Cardiac septum (tissue), 1 donor: ENCODE results near the gene KRT80. TPM values are rescaled to one million over a fixed set of nuclear protein-coding genes. Genes with fewer than 3 reads are reported as not detected.

ENCODE experiments used
- DNase-seq: peaks from one replicate; pipeline ENCODE4 v3.0.0-alpha.2; 2020; ENCODE audit warnings: low spot score
- intact Hi-C: fragments of 100-400 bp; cut with DNase I; formaldehyde crosslinking; loops from one replicate; pipeline ENCODE4 v1.14.0; 2022
- total RNA-seq: library from RNA; stranded (reverse); fragmentation: NEBNext Ultra II Directional; extraction: Animal tissue kit (Norgen Biotek cat#: 25700); gene quantifications from one replicate; pipeline ENCODE4 v1.2.1, GENCODE V29; 2021
- donor health status: DM: no; HTN: no; CAD: no.

KRT80 gene
- total RNA-seq, 1 donor from 2014 or later, result 1.2 TPM

- DNase-seq, result no peak
- intact Hi-C loops, result no loop called here
These were observed 6.3 kb downstream of the KRT80 start for GRCh38 chr12:52185400-52185967.

GRCh38 chr12:52184813-52185212, 7.0 kb downstream of the KRT80 start:
- no peak for DNase-seq
- intact Hi-C loops, result no loop called here

GRCh38 chr12:52183971-52184370, 7.8 kb downstream of the KRT80 start:
- no peak for DNase-seq
- intact Hi-C loops, result no loop called here

- intact Hi-C loops, result no loop called here
- DNase-seq, result no peak
These were observed 8.3 kb downstream of the KRT80 start for GRCh38 chr12:52183544-52183910.

- DNase-seq, result no peak
- intact Hi-C loops, result no loop called here
These were observed 8.8 kb downstream of the KRT80 start for GRCh38 chr12:52182898-52183543.

- intact Hi-C loops, result no loop called here
- no peak for DNase-seq
These were observed 9.4 kb downstream of the KRT80 start for GRCh38 chr12:52182384-52182783.

- no peak for DNase-seq
- intact Hi-C loops, result no loop called here
These were observed 10.1 kb downstream of the KRT80 start for GRCh38 chr12:52181746-52182145.

- intact Hi-C loops, result no loop called here
- DNase-seq, result no peak
These were observed 10.7 kb downstream of the KRT80 start for GRCh38 chr12:52180971-52181628.

GRCh38 chr12:52179396-52179973, 12.3 kb downstream of the KRT80 start:
- intact Hi-C loops, result no loop called here
- no peak for DNase-seq

- DNase-seq, result no peak
These were observed 12.8 kb downstream of the KRT80 start for GRCh38 chr12:52178984-52179383.

GRCh38 chr12:52178443-52178842, 13.4 kb downstream of the KRT80 start:
- intact Hi-C loops, result no loop called here
- no peak for DNase-seq

More at GRCh38 chr12:52178984-52179383, 12.8 kb downstream of the KRT80 start:
- intact Hi-C loops, result no loop called here

GRCh38 chr12:52175371-52176350, 16.2 kb downstream of the KRT80 start:
- DNase-seq, result no peak
- intact Hi-C loops, result no loop called here

- intact Hi-C loops, result no loop called here
- DNase-seq, result no peak
These were observed 18.3 kb downstream of the KRT80 start for GRCh38 chr12:52173526-52173925.

GRCh38 chr12:52172956-52173355, 18.9 kb downstream of the KRT80 start:
- DNase-seq, result no peak
- intact Hi-C loops, result no loop called here

GRCh38 chr12:52171950-52172512, 19.8 kb downstream of the KRT80 start:
- DNase-seq, result no peak
- intact Hi-C loops, result no loop called here

- DNase-seq, result no peak
These were observed 21.0 kb downstream of the KRT80 start for GRCh38 chr12:52170827-52171226.

GRCh38 chr12:52169886-52170285, 21.9 kb downstream of the KRT80 start:
- intact Hi-C loops, result no loop called here
- no peak for DNase-seq

More at GRCh38 chr12:52170827-52171226, 21.0 kb downstream of the KRT80 start:
- intact Hi-C loops, result no loop called here

GRCh38 chr12:52168019-52168717, 23.6 kb downstream of the KRT80 start:
- DNase-seq, result no peak
- intact Hi-C loops, result no loop called here

GRCh38 chr12:52167526-52167925, 24.3 kb downstream of the KRT80 start:
- DNase-seq, result no peak
- intact Hi-C loops, result no loop called here
